Measurements from ENCODE around the gene AMY2B.
"Not testable (repeated sequence)": the region's sequence is repeated elsewhere in the genome, so short reads cannot be mapped to it uniquely, and the experiment has no call there.

The AMY2B gene

DNA sequence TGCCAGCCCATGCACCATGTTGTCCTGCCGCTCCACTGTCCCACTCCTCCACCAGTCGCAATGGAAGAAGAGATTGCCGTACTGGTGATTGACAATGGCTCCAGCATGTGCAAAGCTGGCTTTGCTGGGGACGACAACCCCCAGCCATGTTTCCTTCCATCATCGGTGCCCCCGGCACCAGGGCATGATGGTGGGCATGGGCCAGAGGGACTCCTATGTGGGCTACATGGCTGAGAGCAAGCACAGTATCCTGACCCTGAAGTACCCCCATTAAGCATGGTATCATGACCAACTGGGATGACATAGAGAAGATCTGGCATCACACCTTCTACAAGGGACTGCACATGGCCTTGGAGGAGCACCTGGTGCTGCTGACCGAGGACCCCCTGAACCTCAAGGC lies 1.9 kb upstream of the AMY2B start:
- Mint-ChIP-seq H3K9me3 (no peaks in the 10 kb centered on the region), H3K36me3 (peaks cover 23% of the 10 kb centered on the region), H3K27me3 (no peaks in the 10 kb centered on the region), H3K4me1 (no peaks in the 10 kb centered on the region), H3K4me3 (no peak overlapping the region), H3K27ac (no peak overlapping the region)
- DNase-seq (ENCODE audit: low spot score in 2 of 2) (no peak), ATAC-seq (ENCODE audit: low read depth) (no peak)

DNA sequence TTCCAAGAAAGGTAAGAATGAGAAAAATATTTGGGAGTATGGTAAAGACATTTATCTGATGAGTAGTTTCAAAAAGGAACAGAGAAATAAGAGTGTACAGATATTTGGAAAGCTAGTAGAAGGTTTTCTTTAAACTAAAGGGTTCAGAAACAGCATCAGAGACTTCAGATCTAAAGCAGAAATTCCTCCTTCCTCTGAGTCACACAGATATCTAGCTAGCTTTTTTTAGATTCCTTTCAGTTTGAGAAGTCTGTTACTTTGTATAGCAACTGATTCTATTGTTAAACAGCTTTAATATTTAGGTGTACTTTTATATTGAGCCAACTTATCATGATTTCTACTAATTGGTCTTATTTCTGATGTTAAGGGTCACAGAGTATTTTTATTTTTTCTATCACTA lies 4.7 kb downstream of the AMY2B start:
- H3K27ac Mint-ChIP-seq = no peak overlapping the region
- ATAC-seq (ENCODE audit: low read depth) = no peak
- no peaks in the 10 kb centered on the region for H3K27me3 Mint-ChIP-seq
- no peaks in the 10 kb centered on the region for H3K9me3 Mint-ChIP-seq
- H3K36me3 Mint-ChIP-seq = peaks cover 13% of the 10 kb centered on the region
- no peak for DNase-seq (ENCODE audit: low spot score in 2 of 2)
- H3K4me3 Mint-ChIP-seq = no peak overlapping the region
- no peaks in the 10 kb centered on the region for H3K4me1 Mint-ChIP-seq

DNA sequence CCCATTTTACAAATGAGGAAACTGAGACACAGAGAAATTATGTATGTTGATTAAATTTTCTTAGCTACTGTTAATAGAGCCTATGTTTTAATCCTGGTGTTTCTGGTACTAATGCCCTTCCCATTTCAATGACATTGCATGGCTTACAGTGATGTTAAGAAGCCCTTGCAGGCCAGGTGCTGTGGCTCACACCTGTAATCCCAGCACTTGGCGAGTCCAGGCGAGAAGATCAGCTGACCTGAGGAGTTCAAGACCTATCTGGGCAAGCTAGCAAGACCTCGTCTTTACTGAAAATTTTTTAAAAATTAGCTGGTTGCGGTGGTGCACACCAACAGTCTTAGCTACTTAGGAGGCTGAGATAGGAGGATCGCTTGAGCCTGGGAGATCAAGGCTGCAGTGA lies 5.4 kb downstream of the AMY2B start:
- not testable (repeated sequence) for H3K4me1 Mint-ChIP-seq; H3K4me3 Mint-ChIP-seq; DNase-seq (ENCODE audit: low spot score in 2 of 2); H3K27ac Mint-ChIP-seq; ATAC-seq (ENCODE audit: low read depth); H3K9me3 Mint-ChIP-seq; H3K27me3 Mint-ChIP-seq
- peaks cover 13% of the 10 kb centered on the region for H3K36me3 Mint-ChIP-seq

DNA sequence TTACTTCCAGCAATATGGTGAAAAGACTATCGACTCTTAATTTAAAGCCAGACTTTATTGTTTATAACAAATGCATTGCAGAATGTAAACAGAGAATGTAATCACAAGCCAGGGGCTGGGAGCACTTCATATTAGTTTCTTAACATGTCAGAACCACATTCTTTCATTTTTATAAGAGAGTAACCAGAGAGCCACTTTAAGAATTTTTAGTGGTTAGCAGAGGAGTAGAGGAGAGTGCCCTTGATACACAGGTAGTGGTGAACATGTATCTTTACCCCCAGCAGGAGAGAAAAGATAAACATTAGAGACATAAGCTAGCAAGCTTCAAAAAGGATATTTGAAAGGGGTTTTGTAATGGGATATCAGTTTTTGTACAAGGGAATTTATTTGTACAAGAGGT lies 11.1 kb downstream of the AMY2B start:
- DNase-seq (ENCODE audit: low spot score in 2 of 2) = no peak
- no peaks in the 10 kb centered on the region for H3K4me1 Mint-ChIP-seq
- no peak overlapping the region for H3K4me3 Mint-ChIP-seq
- no peaks in the 10 kb centered on the region for H3K9me3 Mint-ChIP-seq
- no peak overlapping the region for H3K27ac Mint-ChIP-seq
- H3K27me3 Mint-ChIP-seq = no peaks in the 10 kb centered on the region
- ATAC-seq (ENCODE audit: low read depth) = no peak
- peaks cover 3% of the 10 kb centered on the region for H3K36me3 Mint-ChIP-seq

DNA sequence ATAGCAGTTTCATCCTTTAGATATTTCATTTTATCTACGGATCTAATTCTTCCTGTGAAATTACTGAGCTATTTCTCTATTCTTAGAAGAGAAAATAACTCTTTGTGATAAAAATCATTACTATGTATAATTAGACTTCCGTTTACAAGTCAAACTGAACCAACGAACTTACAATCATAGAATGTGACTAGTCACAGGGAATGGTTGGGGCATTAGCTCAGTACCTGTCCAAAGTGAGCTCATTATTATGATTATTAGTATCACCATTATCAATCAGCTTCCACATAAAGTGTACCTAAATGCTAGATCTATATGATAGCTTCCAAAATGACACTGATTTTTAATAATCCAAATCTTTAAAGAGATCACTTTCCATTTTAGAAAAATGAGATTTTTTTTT lies 12.5 kb downstream of the AMY2B start:
- ATAC-seq (ENCODE audit: low read depth) (no peak), DNase-seq (ENCODE audit: low spot score in 2 of 2) (no peak)
- peaks cover 3% of the 10 kb centered on the region for H3K36me3 Mint-ChIP-seq
- no peaks in the 10 kb centered on the region for H3K4me1 Mint-ChIP-seq
- H3K4me3 Mint-ChIP-seq = no peak overlapping the region
- H3K27me3 Mint-ChIP-seq = no peaks in the 10 kb centered on the region
- H3K9me3 Mint-ChIP-seq = peaks cover 3% of the 10 kb centered on the region
- no peak overlapping the region for H3K27ac Mint-ChIP-seq

DNA sequence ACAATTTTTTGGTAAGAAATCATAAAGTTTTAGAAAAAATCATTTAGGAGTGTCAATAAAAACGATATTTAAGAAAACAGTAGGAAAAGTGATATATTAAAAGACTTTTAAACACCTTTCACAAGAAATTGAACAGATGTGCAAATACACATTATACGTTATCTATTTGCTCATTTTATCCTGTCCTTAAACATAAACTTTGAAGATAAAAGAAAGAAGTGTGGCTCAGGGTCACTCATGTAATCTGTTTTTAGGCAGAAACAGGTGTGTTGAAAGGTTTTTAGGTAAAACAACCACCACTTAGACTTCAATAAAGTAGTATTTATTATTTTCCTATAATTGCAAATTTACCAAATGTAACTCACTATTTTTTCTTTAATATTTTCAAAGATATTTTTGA lies 13.1 kb downstream of the AMY2B start:
- Mint-ChIP-seq H3K27me3 (no peaks in the 10 kb centered on the region), H3K36me3 (peaks cover 3% of the 10 kb centered on the region), H3K4me1 (no peaks in the 10 kb centered on the region), H3K27ac (no peak overlapping the region), H3K4me3 (no peak overlapping the region), H3K9me3 (peaks cover 6% of the 10 kb centered on the region)
- DNase-seq (ENCODE audit: low spot score in 2 of 2) (no peak), ATAC-seq (ENCODE audit: low read depth) (no peak)

DNA sequence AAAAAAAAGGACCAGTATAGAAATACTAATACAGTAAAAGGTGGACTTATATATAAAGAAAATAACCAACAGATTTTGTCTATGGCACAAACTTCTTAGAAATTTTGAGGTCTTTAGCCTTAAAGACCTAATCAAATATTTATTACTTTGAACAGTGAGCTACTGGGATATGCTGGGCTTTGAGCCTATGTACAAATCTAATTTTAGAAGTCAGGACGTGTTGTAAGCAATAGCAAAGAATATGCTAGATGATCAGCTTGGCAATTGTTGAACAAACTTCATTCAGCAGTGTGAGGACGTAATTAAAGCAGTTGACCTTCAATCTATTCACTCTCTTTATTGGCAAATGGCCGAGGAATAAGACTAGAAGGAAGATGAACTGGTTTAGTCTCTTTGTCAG lies 31.4 kb downstream of the AMY2B start:
- not testable (repeated sequence) for H3K4me1 Mint-ChIP-seq; H3K36me3 Mint-ChIP-seq; H3K27me3 Mint-ChIP-seq; DNase-seq (ENCODE audit: low spot score in 2 of 2); H3K27ac Mint-ChIP-seq; H3K4me3 Mint-ChIP-seq; ATAC-seq (ENCODE audit: low read depth); H3K9me3 Mint-ChIP-seq

DNA sequence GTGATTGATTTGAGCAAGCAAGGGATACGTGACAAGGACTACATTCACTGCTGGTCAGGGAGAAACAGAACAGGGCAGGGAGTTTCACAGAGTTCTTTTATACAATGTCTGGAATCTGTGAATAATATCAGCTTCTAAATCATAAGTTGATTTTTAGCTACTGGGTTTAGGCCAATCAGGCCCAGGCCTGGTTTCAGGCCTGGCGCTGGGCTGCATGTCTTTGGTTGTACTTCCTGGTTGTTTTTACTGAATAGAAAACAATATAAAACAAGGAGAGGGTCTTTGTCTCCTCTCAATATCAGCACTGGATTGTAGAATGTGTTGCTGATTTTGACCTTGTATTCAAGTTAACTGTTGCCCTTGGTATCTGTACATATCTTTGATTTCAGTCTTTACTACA lies 45.0 kb downstream of the AMY2B start:
- DNase-seq (ENCODE audit: low spot score in 2 of 2) (no peak), ATAC-seq (ENCODE audit: low read depth) (no peak)
- Mint-ChIP-seq H3K9me3 (no peaks in the 10 kb centered on the region), H3K27me3 (no peaks in the 10 kb centered on the region), H3K4me1 (no peaks in the 10 kb centered on the region), H3K36me3 (no peaks in the 10 kb centered on the region), H3K27ac (no peak overlapping the region), H3K4me3 (no peak overlapping the region)

DNA sequence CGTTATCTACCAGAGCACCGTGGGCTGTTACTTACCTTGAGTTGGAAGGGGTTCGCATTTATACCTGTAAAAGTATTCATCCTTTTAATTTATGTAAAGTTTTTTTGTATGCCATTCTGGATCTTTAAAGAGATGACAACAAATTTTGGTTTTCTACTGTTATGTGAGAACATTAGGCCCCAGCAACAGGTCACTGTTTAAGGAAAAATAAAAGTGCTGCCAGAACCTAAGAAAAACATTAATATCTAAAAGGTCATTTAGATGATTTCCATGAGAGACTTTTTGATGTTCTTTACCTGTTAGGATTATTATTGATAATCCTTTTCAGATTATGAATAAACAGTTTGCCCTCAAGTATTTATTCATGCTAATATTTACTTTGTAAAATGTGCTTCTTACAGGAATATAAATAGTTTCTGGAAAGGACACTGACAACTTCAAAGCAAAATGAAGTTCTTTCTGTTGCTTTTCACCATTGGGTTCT lies 45.6 kb downstream of the AMY2B start, which contains the start of gene AMY2A:
AMY2A (plus strand) TSS at position 434 of the 484 bp plus-strand sequence; CDS start at position 448, 14 bp downstream.
- not testable (repeated sequence) for H3K4me3 Mint-ChIP-seq, H3K9me3 Mint-ChIP-seq

DNA sequence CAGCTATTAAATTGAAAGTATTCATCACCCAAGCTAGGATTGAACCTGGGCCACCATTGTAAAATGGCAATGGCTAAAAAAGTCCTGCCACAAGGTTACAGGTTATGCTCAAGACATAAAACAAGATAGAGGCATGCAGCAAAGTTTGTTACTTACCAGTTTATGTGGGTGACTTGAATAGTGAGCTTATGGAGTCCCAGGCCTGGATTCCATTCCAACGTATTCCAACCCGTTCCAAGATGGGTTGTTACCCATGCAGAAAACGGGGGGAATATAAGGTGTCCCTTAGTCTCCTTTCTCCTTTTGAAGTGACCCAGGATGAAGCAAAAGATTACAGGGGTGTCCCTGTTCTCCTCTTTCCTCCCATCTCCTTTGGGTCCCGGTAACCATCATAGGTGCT lies 56.0 kb downstream of the AMY2B start:
- H3K27ac Mint-ChIP-seq; DNase-seq (ENCODE audit: low spot score in 2 of 2); H3K4me3 Mint-ChIP-seq; H3K9me3 Mint-ChIP-seq; ATAC-seq (ENCODE audit: low read depth); H3K36me3 Mint-ChIP-seq; H3K27me3 Mint-ChIP-seq; H3K4me1 Mint-ChIP-seq: not testable (repeated sequence)

More for the DNA sequence above, 45.6 kb downstream of the AMY2B start, which contains the start of gene AMY2A:
- DNase-seq (ENCODE audit: low spot score in 2 of 2); H3K36me3 Mint-ChIP-seq; H3K27me3 Mint-ChIP-seq; H3K27ac Mint-ChIP-seq; ATAC-seq (ENCODE audit: low read depth); H3K4me1 Mint-ChIP-seq: not testable (repeated sequence)
